Erythroblast (primary cell): ENCODE data around the gene TTLL4.

Experiments used
- GATA1 ChIP-seq: IDR thresholded peaks from 2 replicates; pipeline ENCODE4 v1.6.1; 2011; ENCODE audit warnings: low read depth, mild to moderate bottlenecking, control low read depth, low read length, moderate library complexity
- POLR2A ChIP-seq: IDR thresholded peaks from 2 replicates; pipeline ENCODE4 v1.6.1; 2011; ENCODE audit warnings: mild to moderate bottlenecking, low read length

GRCh38 chr2:218722419-218722818, 11.8 kb downstream of the TTLL4 start:
- no peak for TF ChIP-seq POLR2A
- no peak for TF ChIP-seq GATA1
